Gastroesophageal sphincter (tissue), 4 donors: Measurements from ENCODE around the gene PSMG2. TPM values are rescaled to one million over a fixed set of nuclear protein-coding genes. Genes with fewer than 3 reads are reported as not detected.

Experiments used
- ATAC-seq: fragments of 150-250 bp; one replicate; pipeline ENCODE4 v1.9.1; 2016; ENCODE audit warnings: mild to moderate bottlenecking, moderate library complexity
- H3K27ac ChIP-seq, 4 donors: fragments of 200-600 bp; sonication (generic) in 3 of 4; 1 replicate in 3 of 4; 2 replicates in 1 of 4; pipeline ENCODE4 v1.5.1; 2016 to 2019
- H3K27me3 ChIP-seq: fragments of 200-600 bp; sonication (generic); one replicate; pipeline ENCODE4 v1.5.1; 2019
- H3K36me3 ChIP-seq, 2 donors: fragments of 200-600 bp; sonication (generic); one replicate each; pipeline ENCODE4 v1.5.1; 2019; ENCODE audit warnings: control low read depth in 1 of 2
- H3K4me1 ChIP-seq, 3 donors: fragments of 200-600 bp; sonication (generic); 1 replicate in 2 of 3; 2 replicates in 1 of 3; pipeline ENCODE4 v1.5.1; 2016 to 2019; ENCODE audit warnings: control low read depth in 2 of 3
- H3K4me3 ChIP-seq, 2 donors: fragments of 200-600 bp; sonication (generic); one replicate each; pipeline ENCODE4 v1.5.1; 2019; ENCODE audit warnings: mild to moderate bottlenecking in 1 of 2, moderate library complexity in 1 of 2
- H3K9me3 ChIP-seq, 3 donors: fragments of 200-600 bp; sonication (generic); one replicate each; pipeline ENCODE4 v1.5.1; 2017 to 2019; ENCODE audit warnings: control low read depth in 2 of 3
- CTCF ChIP-seq, 4 experiments: fragments of 200-600 bp in 2 of 4; fragments of 450-650 bp in 2 of 4; sonication (generic) in 1 of 4; IDR thresholded peaks; one replicate each; pipeline ENCODE4 v1.5.1; 2017 to 2019; ENCODE audit warnings: antibody characterized with exemption in 4 of 4, mild to moderate bottlenecking in 2 of 4, moderate library complexity in 2 of 4
- EP300 ChIP-seq: sonication (generic); formaldehyde crosslinking; IDR thresholded peaks from one replicate; pipeline ENCODE4 v1.6.1; 2017; ENCODE audit warnings: antibody characterized with exemption, mild to moderate bottlenecking
- POLR2A ChIP-seq, 2 donors: fragments of 450-650 bp; IDR thresholded peaks; one replicate each; pipeline ENCODE4 v1.6.1; 2017; ENCODE audit warnings: antibody characterized with exemption in 2 of 2, mild to moderate bottlenecking in 2 of 2, moderate library complexity in 1 of 2
- POLR2AphosphoS5 ChIP-seq: sonication (generic); formaldehyde crosslinking; IDR thresholded peaks from one replicate; pipeline ENCODE4 v1.6.1; 2017; ENCODE audit warnings: antibody characterized with exemption
- WGBS, 2 donors: methylation state at CpG; one replicate each; pipeline ENCODE4 v1.1.5; 2018; ENCODE audit warnings: low coverage in 1 of 2; 5-methylcytosine and 5-hydroxymethylcytosine counted together
- total RNA-seq, 4 donors: library from RNA; depleted of rRNA; stranded (reverse); fragments of >200 nt; gene quantifications; one replicate each; pipeline ENCODE4 v1.1.0, GENCODE V29; 2016

Gene PSMG2
- total RNA-seq, 4 donors from 2014 or later: 80.5 to 101 (median 82.3) TPM

GRCh38 chr18:12747530-12748315, 44.9 kb downstream of the PSMG2 start:
- no peaks in the 10 kb centered on the region for H3K4me1 ChIP-seq
- no peak for ATAC-seq
- no peaks in the 10 kb centered on the region for H3K36me3 ChIP-seq
- 56 to 85% methylated on average over 1 to 7 of the region's 8 CpGs for WGBS, 2 donors
- no peaks in the 10 kb centered on the region for H3K9me3 ChIP-seq
- H3K27ac ChIP-seq: no peak overlapping the region
- TF ChIP-seq POLR2AphosphoS5 (no peak), CTCF (IDR thresholded peaks at IDR 0.05) (no peak), POLR2A (IDR thresholded peaks at IDR 0.05) (no peak), EP300 (no peak)
- no peaks in the 10 kb centered on the region for H3K27me3 ChIP-seq
- H3K4me3 ChIP-seq: no peak overlapping the region

GRCh38 chr18:12748671-12749070, 45.8 kb downstream of the PSMG2 start:
- no peak for ATAC-seq
- Histone ChIP-seq H3K27me3 (no peaks in the 10 kb centered on the region), H3K27ac (no peak overlapping the region), H3K4me1 (no peaks in the 10 kb centered on the region), H3K9me3 (no peaks in the 10 kb centered on the region), H3K4me3 (no peak overlapping the region), H3K36me3 (no peaks in the 10 kb centered on the region)
- WGBS, 2 donors: 79 to 87% methylated on average over 4 to 5 of the region's 5 CpGs
- no peak for TF ChIP-seq POLR2A (IDR thresholded peaks at IDR 0.05)
- no peak for TF ChIP-seq POLR2AphosphoS5
- no peak for TF ChIP-seq EP300
- no peak for TF ChIP-seq CTCF (IDR thresholded peaks at IDR 0.05)

GRCh38 chr18:12749121-12749520, 46.3 kb downstream of the PSMG2 start:
- TF ChIP-seq CTCF (IDR thresholded peaks at IDR 0.05) (no peak), EP300 (no peak), POLR2A (IDR thresholded peaks at IDR 0.05) (no peak), POLR2AphosphoS5 (no peak)
- no peaks in the 10 kb centered on the region for H3K36me3 ChIP-seq
- no peaks in the 10 kb centered on the region for H3K4me1 ChIP-seq
- ATAC-seq: no peak
- H3K27me3 ChIP-seq: no peaks in the 10 kb centered on the region
- H3K27ac ChIP-seq: no peak overlapping the region
- 20 to 90% methylated on average over 1 to 4 of the region's 13 CpGs for WGBS, 2 donors
- no peak overlapping the region for H3K4me3 ChIP-seq
- H3K9me3 ChIP-seq: no peaks in the 10 kb centered on the region

GRCh38 chr18:12750076-12750714, 47.4 kb downstream of the PSMG2 start:
- H3K4me1 ChIP-seq: no peaks in the 10 kb centered on the region
- H3K27ac ChIP-seq: no peak overlapping the region
- H3K4me3 ChIP-seq: no peak overlapping the region
- ATAC-seq: no peak
- TF ChIP-seq POLR2A (IDR thresholded peaks at IDR 0.05): no peak
- no peak for TF ChIP-seq POLR2AphosphoS5
- no peak for TF ChIP-seq CTCF (IDR thresholded peaks at IDR 0.05)
- TF ChIP-seq EP300: no peak
- no peaks in the 10 kb centered on the region for H3K36me3 ChIP-seq
- WGBS, 2 donors: 52 to 97% methylated on average over 3 to 7 of the region's 14 CpGs
- no peaks in the 10 kb centered on the region for H3K9me3 ChIP-seq
- no peaks in the 10 kb centered on the region for H3K27me3 ChIP-seq
